Fibroblast of skin of left biceps (primary cell): ENCODE measurements around the gene VTCN1.
"Not testable (repeated sequence)": the region's sequence is repeated elsewhere in the genome, so short reads cannot be mapped to it uniquely, and the experiment has no call there.

Source experiments
- DNase-seq, 2 experiments: peaks; one replicate each; pipeline ENCODE4 v3.0.0-alpha.2; 2013; ENCODE audit warnings: low read depth in 2 of 2

The VTCN1 gene

DNA sequence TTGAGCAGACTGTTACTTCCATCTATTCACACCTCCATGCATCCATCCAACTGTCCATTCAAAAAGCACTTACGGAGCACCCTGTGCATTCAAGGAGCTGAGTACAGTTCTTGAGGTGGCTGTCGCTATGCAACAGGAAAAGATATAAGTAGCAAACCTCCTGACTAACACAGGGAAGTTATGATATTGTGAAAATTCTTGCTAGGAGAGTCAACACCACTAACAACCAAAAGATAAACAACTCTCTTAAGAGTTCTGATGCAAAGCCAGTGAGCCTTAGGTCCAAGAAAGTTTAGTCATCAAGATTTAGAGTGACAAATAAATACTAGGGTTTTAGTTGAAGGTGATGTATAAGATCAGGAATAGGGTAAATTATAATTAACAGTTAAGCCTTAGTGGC is 44.7 kb downstream of the VTCN1 start:
- no peak for DNase-seq

- no peak for DNase-seq
These were observed 46.5 kb downstream of the VTCN1 start for GRCh38 chr1:117164209-117164608.

GRCh38 chr1:117162816-117163215 is 47.9 kb downstream of the VTCN1 start:
- no peak for DNase-seq

DNA sequence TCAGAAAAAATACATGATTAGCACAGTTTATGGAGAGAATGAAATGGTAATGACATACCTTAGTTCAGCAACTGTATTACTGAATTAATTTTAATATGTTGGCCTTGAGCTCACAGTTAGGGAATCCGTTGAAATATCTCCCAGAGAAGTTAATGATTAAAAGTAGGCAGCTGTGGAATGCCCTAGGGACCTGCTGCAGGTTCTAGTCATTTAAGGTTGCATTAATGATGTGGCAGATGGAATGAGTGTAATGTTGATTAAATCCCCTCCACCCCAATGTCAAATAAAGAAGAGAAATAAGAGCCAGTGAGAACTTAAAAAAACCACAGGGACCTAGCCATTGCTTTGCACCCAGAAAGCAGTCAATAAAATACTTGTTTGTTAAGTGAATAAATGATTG is 48.8 kb downstream of the VTCN1 start:
- DNase-seq: no peak

GRCh38 chr1:117151305-117151704 is 59.4 kb downstream of the VTCN1 start:
- not testable (repeated sequence) for DNase-seq

DNA sequence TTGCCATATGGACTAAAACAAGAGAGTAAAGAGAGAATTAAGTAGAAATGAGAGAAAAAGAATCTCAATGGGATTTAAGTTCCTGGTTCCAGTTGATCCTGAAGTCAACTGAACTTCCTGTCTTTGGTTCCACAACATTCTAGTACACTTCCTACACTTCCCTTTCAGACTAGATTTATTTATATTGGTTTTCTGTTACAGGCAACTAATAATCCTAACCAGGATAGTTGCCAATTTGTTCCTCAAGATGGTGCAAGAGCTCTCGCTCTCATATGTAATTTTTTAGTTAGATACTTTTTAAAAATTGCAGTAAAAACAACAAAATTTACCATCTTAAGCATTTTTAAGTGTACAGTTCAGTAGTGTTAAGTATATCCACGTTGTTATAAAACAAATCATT is 60.4 kb downstream of the VTCN1 start:
- DNase-seq: no peak

DNA sequence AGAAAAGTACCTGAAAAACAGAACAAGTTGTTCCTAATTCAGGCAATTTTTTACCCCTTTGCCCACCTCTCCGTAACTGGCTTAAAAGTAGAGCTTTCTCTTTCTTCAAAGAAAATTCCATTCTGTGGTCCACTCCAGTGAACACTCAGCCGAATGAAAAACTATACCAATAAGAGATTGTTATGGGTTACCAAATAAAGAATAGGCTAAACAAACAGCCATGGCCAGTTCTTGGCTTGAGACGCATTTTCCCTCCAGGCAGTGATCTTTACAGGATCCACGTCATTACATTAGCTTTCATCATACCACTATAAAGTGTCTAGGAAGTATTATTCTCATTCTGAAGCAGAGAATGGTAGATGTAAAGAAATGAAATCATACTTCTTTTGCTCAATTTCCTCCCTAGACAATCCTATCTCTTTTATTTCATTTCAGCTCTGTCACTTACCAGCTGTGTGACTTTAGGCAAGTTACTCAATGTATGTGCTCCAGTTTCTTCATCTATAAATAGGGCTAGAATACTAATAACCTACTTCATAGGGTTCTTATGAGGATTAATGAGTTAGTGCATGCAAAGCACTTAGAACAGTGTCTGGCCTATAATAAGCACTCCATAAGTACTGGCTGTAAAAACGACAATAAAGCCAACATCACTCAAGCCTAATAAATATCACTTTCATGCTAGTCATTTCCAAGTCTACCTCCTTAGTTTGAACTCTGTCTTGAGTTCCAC is 62.7 kb downstream of the VTCN1 start:
- DNase-seq: no peak

DNA sequence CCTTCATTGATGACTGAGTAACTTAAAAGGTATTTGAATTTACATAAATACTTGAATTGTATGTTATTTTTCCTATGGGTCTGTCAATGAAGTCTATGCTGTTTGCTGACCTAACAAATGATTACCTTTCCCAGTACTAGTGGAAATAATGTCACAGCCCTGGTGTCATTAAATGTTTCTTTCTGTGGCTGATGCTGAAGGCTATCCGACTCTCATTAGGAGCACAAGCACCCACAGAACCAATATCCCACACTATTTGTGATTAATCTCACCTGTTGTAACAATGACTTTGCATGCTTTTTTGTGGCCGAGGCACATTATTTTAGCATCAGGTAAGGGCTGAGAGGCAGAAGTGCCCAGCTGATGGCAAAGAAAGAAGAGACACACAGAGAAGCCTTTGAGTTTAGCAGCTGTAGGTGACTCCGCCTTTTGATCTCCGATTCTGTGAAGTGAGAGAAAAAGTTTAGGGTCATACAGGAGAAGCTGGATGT is 63.3 kb downstream of the VTCN1 start:
- DNase-seq: no peak

DNA sequence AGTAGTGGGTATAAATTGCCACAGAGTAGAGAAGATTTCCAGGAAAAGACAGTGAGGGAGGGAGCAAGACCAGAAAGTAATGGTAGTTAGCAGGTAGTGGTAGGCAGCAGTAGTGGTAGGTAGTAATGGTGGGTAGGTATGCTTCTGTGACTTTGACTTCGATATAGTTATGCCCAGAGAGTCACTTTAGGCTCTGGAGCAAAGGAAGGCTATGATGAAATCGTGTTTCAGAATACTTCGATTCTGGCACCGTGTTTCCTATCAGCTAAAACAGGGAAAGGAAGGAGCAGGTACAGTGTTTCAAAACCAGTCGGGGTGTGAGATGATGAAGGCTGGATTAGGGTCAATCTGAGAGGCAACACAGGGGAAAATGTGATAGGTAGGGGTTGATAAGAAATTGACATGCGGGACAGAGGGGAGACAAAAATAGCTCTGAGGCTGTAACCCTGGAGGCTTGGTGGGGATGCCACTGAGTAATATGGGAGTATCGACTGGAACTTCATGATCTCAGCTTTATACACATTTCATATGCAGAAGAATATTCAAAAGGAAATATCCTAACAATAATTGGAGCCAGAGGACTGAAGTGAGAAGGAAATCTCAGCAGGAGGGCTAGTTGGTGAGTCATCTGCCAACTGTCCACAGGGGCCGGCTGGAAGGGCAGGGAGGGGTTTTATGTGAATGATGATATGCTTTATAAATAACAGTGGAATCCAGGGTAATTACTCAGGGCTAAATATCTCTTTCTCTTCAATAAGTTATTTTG is 64.0 kb downstream of the VTCN1 start:
- peak; percentile 90 to 92 for DNase-seq

DNA sequence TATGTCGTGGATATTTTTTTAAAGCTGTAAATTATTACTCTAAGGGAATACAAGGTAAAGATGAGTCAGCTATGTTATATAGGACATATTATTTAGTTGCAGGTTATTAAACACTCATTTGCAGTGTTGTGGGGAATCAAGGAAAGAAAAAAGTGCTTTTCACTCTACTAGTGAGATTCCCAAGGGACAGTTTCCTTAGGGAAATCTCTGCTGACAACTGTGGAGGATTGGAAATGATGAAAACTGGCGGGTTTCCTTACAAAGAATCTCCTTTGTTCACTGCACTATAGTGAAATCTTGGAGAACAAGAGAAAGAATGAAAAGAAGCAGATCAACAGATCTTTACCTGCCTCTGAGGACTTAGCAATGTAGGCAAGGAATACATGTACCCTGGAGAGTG is 64.7 kb downstream of the VTCN1 start:
- DNase-seq: no peak

- DNase-seq: no peak
These were observed 66.9 kb downstream of the VTCN1 start for GRCh38 chr1:117143871-117144270.

DNA sequence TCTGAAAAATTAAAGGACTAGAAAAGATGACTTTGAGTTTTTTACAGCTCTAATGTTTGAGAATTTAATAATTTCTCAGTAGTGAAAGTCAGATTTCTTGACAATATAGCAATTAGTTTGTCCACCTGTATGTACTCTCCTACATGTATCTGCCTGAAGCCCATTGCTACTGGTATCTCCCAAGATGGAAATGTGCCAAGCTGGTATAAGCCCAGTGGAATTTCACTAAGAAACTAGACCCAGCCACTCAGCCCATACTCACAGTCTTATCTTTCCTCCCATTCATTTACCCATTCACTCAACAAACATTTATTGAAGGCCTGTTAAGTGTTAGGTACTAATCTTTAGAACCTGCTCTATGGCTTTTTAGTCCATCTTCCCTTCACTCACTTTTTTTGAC is 67.6 kb downstream of the VTCN1 start:
- DNase-seq: no peak

GRCh38 chr1:117142200-117142599 is 68.5 kb downstream of the VTCN1 start:
- peak; percentile 79 to 84 for DNase-seq

- DNase-seq: no peak
These were observed 72.2 kb downstream of the VTCN1 start for GRCh38 chr1:117138561-117138960.

GRCh38 chr1:117138106-117138505 is 72.6 kb downstream of the VTCN1 start:
- DNase-seq: no peak

GRCh38 chr1:117137281-117137855 is 73.4 kb downstream of the VTCN1 start:
- no peak for DNase-seq

DNA sequence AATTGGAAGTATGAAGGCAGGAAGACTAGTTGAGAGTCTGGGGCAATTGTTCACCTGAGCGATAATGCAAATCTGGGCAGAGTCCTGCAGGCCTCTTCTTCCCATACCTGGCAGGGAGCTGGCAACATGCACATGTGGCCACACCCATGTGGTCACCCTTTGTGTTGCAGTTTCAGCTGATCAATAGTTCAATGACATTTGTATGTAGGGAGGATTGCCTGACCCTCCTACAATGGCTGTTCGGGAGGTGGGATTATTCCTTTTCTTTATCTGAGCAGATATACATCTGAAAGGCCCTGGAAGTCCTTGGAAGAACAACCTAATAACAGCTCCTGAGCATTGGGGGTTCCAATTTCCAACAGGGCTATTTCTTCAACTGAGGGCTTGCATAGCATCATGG is 74.0 kb downstream of the VTCN1 start:
- DNase-seq: no peak

GRCh38 chr1:117135329-117135728 is 75.4 kb downstream of the VTCN1 start:
- DNase-seq: no peak

DNA sequence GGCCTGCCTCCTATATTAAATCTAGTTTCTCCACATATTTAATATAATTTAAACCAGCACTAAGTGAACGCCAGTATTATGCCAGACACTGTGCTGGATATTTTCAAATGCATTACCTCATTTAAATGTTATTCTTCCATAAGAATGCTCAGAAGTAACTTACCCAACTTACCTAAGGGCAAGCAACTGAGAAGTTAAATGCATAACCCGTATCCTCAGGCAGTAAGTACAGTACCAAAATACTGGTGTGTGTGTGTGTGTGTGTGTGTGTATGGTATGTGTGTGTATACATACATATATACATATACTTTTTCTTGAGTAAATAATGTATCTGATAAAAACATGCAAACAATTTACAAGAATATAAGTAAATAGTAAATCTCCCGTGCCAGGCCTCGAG is 80.2 kb downstream of the VTCN1 start:
- DNase-seq: no peak

DNA sequence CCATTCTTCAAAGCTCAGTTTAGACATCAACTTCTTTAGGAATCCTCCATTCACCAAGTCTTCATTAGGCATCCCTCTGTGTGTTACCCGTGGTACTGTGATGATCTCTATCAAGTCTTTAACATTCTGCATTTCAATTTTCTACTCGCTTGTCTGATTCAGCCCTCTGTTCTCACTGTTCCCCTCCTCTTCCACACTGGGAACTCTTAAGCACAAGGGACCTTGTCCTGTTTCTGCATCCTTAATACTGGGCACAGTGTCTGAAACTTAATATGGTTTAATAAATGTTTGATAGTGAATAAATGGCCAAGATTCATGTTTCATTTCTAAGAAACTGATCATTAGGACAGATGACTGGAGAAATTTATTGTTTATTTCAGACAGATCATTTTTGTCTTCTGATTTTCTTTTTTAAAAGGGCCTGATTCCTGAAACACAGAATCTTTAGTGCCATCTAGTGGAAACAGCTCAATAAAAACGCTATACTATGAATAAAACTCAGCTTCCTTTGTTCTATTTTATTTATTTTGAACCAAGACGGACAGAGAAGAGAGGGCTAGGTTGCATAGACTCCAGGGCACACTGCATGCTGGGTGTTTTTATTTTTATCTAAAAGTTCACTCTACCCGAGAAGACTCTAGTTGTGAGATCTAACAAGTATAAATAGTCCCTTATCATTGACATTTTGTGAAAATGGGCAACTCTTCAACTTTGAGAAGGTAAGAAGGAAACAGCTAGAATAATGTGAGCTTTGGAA is 82.2 kb downstream of the VTCN1 start:
- no peak for DNase-seq

DNA sequence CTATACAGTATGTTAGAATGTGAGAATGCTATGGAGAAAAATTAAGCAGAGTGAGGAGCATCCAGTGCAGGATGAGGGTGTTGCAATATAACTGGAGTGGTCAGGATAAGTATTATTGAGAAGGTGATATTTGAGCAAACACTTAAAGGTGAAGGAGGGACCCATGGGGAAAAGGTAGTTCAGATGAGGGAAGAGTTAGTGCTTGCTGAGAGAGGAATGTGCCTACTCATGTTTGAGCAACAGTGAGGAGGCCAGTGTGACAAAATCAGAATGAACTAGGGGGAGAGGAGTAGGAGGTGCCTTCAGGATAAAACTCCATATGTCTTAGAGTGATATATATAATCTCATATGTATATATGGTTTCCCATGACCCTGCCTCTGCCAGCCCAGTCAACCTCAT is 82.9 kb downstream of the VTCN1 start:
- no peak for DNase-seq

DNA sequence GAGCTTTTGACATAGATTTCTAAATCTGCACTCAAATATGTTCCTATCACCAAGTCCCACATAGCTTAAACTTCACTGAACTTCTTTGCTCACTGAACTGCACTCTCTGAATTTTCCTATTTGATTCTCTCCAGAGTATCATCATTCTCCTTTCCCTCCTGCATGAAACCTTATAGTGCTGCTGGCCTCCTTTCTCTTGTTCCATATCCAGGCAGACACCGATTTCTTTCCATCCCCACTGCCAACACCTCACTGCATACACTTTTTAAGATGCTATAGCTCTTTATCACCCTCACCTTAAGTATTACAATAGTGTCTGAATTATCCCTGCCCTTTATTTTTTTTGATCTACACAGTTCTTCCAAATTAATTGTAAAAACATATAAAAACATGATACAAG is 86.1 kb downstream of the VTCN1 start:
- no peak for DNase-seq
